ENCODE measurements around the gene ANKRD65. TPM values are rescaled to one million over a fixed set of nuclear protein-coding genes. Genes with fewer than 3 reads are reported as not detected.

Gene ANKRD65
- total RNA-seq, 4 donors from 2014 or later, result 3.1 to 10.9 (median 6.2) TPM

DNA sequence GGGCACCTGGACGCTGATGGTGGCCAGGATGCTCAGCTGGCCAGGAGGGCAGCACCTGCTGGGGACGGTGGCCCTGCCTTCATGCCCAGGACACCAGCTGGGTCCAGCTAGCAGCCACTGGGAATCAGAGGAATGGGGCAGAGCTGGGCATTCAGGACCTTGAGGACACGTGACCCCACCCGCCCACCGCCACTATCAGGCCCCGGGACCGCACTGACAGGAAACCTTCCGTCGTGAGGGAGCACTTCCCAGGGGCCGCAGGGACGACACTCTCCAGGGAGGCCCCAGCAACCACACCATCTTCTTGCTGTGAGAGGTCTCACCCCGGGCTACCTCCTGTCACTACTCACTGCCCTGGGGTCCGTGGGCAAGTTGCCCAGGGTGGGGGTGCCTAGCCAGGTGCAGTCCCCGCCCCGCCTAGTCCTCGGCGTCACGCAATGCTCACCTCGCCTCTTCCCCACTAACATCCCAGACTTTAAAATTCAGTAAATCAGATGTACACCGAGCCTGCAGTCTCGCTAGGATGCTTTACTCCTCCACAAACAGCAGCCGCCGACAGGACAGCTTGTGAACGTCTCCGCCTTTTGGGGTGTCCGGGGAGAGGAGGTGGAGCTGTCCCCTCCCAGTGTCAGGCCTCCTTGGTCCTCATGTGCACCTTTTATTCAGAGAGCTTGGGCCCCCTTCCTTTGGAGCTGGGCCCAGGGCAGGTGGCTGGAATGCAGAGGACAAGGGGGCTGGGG lies 19.4 kb upstream of the ANKRD65 start:
- H3K4me3 ChIP-seq (ENCODE audit: low read depth, poor library complexity, severe bottlenecking), result no peak overlapping the region
- 67 to 73% methylated on average over 19 to 20 of the region's 26 CpGs for WGBS, 2 donors
- DNase-seq (ENCODE audit: low spot score in 2 of 2), result no peak
- intact Hi-C loops (cut with DNase I; ENCODE audit: low total_unique reads), result no loop called here
- TF ChIP-seq POLR2A (IDR thresholded peaks at IDR 0.05), result no peak
- TF ChIP-seq, protein P1, sequence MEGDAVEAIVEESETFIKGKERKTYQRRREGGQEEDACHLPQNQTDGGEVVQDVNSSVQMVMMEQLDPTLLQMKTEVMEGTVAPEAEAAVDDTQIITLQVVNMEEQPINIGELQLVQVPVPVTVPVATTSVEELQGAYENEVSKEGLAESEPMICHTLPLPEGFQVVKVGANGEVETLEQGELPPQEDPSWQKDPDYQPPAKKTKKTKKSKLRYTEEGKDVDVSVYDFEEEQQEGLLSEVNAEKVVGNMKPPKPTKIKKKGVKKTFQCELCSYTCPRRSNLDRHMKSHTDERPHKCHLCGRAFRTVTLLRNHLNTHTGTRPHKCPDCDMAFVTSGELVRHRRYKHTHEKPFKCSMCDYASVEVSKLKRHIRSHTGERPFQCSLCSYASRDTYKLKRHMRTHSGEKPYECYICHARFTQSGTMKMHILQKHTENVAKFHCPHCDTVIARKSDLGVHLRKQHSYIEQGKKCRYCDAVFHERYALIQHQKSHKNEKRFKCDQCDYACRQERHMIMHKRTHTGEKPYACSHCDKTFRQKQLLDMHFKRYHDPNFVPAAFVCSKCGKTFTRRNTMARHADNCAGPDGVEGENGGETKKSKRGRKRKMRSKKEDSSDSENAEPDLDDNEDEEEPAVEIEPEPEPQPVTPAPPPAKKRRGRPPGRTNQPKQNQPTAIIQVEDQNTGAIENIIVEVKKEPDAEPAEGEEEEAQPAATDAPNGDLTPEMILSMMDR (IDR thresholded peaks at IDR 0.05), result no peak

DNA sequence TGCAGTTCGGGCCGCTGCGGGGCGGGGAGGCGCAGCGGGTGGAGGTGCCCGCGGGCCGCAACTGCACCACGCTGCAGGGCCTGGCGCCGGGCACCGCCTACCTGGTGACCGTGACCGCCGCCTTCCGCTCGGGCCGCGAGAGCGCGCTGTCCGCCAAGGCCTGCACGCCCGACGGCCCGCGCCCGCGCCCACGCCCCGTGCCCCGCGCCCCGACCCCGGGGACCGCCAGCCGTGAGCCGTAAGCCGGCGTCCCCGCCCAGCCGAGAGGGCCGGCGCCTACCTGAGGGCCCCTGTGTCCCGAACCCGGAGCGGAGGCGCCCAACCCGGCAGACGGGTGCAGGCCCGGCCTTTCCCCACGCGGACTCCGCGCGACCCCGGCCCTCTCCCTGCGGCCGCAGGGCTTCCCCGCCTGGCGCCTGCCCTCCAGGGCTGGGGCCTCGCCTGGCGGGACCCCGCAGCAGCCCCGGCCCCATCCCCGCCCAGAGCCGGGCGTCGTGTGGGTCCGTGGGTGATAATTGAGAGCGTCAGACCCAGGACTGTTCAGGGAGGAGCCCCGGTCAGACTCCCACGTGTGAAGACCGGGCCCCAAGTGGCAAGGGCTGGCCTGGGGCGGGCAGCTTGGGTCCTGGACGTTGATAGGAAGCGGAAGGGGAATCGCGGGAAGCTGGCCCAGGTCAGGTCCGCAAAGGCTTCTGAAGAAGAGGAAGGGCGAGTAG lies 18.6 kb upstream of the ANKRD65 start:
- intact Hi-C loops (cut with DNase I; ENCODE audit: low total_unique reads), result no loop called here
- DNase-seq (ENCODE audit: low spot score in 2 of 2), result no peak
- no peak for TF ChIP-seq POLR2A (IDR thresholded peaks at IDR 0.05)
- TF ChIP-seq, protein P1 (IDR thresholded peaks at IDR 0.05), result no peak
- no peak overlapping the region for H3K4me3 ChIP-seq (ENCODE audit: low read depth, poor library complexity, severe bottlenecking)
- 88 to 90% methylated on average over 53 to 78 of the region's 82 CpGs for WGBS, 2 donors

DNA sequence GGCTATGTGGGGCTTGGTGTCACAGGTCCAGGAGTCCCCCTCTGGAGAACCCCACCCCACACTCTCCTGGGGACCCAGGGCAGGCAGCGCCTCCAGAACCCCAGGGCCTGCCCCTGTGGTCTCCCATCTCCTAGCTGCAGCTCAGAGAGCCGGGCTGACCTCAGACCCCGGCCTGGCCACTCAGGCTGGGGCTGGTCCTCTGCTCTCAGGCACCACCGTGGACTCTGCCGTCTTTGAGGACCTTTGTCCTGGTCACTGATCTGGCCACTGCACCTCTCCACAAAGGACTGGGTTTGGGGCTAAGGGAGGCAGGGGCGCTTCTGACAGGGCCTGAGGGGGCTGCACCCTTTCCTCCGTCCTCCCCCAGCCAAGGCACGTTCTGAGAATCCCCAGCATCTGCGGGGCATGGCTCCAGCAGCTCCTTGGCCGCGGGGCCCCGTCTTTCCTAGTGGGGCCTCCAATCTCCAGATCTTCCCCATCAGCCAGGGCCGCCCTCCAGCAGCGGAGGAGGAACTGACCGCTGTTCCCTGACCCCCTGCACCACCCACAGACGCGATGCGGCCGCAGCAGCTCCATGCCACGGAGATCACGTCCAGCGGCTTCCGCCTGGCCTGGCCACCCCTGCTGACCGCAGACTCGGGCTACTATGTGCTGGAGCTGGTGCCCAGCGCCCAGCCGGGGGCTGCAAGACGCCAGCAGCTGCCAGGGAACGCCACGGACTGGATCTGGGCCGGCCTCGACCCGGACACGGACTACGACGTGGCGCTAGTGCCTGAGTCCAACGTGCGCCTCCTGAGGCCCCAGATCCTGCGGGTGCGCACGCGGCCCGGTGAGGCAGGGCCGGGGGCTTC lies 17.7 kb upstream of the ANKRD65 start:
- TF ChIP-seq, protein P1 (IDR thresholded peaks at IDR 0.05), result no peak
- no peak for TF ChIP-seq POLR2A (IDR thresholded peaks at IDR 0.05)
- no peak for DNase-seq (ENCODE audit: low spot score in 2 of 2)
- no peak overlapping the region for H3K4me3 ChIP-seq (ENCODE audit: low read depth, poor library complexity, severe bottlenecking)
- WGBS, 2 donors, result 93 to 96% methylated on average over 34 to 45 of the region's 45 CpGs
- intact Hi-C loops (cut with DNase I; ENCODE audit: low total_unique reads), result no loop called here

DNA sequence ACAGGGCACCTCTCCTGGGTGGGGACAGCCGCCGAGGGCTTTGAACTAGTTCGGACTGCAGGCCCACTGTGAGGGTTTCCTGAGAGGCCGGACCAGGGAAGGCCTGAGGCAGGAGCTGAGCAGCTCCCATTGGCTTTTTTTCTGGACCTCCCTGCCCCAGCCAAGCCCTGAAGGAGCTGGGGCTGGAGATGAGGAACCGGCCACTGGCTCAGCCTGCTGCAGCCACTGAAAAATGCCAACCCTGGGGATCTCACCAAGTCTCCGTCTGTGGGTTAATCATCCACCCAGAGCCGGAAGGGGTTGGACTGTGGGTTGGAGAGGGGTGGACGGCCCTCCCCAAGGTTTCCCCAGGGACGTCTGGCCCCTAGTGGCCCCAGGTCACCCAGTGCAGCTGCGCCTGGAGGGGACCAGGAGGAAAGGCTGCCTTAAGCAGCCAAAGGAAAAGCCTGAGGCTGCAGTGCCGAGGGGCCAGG lies 16.9 kb upstream of the ANKRD65 start:
- intact Hi-C loops (cut with DNase I; ENCODE audit: low total_unique reads), result no loop called here
- no peak for DNase-seq (ENCODE audit: low spot score in 2 of 2)
- 67 to 81% methylated on average over 7 to 11 of the region's 11 CpGs for WGBS, 2 donors
- TF ChIP-seq, protein P1 (IDR thresholded peaks at IDR 0.05), result no peak
- no peak for TF ChIP-seq POLR2A (IDR thresholded peaks at IDR 0.05)
- H3K4me3 ChIP-seq (ENCODE audit: low read depth, poor library complexity, severe bottlenecking), result no peak overlapping the region

DNA sequence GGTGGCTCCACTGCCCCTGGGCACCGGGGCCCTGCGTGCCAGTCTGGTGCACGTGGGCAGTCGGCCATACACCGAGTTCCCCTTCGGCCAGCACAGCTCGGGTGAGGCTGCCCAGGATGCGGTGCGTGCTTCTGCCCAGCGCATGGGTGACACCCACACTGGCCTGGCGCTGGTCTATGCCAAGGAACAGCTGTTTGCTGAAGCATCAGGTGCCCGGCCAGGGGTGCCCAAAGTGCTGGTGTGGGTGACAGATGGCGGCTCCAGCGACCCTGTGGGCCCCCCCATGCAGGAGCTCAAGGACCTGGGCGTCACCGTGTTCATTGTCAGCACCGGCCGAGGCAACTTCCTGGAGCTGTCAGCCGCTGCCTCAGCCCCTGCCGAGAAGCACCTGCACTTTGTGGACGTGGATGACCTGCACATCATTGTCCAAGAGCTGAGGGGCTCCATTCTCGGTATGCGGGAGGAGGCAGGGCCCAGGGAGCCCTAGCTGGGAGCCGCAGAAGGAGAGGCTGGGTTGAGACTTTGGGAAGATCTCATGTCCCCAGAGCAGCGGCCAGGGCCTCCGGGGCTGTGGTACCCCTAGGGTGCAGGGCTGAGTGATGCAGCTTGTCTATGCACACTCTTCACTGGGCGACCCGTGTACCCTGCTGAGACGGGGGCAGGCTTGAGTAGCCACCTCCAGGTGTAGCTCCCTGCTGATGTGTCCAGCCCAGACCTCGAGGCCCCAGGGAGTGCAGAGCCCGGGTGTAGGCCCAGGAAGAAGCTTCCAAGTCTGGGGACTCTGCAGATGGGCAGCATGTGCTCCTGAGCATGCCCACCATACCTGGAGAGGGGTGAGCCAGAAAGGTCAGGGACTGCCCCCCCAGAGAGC lies 16.2 kb upstream of the ANKRD65 start:
- intact Hi-C loops (cut with DNase I; ENCODE audit: low total_unique reads), result no loop called here
- no peak overlapping the region for H3K4me3 ChIP-seq (ENCODE audit: low read depth, poor library complexity, severe bottlenecking)
- TF ChIP-seq, protein P1 (IDR thresholded peaks at IDR 0.05), result no peak
- no peak for TF ChIP-seq POLR2A (IDR thresholded peaks at IDR 0.05)
- 82 to 83% methylated on average over 24 to 27 of the region's 31 CpGs for WGBS, 2 donors
- DNase-seq (ENCODE audit: low spot score in 2 of 2), result no peak

Data from lower leg skin (tissue), 4 donors.